IMR-90 (cell line): ENCODE results near the gene PACSIN2. TPM values are rescaled to one million over a fixed set of nuclear protein-coding genes. Genes with fewer than 3 reads are reported as not detected.

Source experiments
- ATAC-seq: fragments of 200-7000 bp; cut with Tn5 transposase; 2 replicates; pipeline ENCODE4 v1.9.1; 2020; ENCODE audit warnings: low read depth, mild to moderate bottlenecking, moderate library complexity
- BruUV-seq: library from RNA; stranded (reverse); fragments of 400-500 nt; replicated peaks from 2 replicates; lab custom pipeline; 2021; lab: Mats Ljungman, UMichigan
- CTCF ChIA-PET: fragments of 300-600 bp; formaldehyde crosslinking; extraction: SDS; loops from one replicate; lab custom pipeline; 2021; ENCODE audit warnings: antibody characterized with exemption; lab: Yijun Ruan, JAX
- POLR2A ChIA-PET: fragments of 300-600 bp; sonication (Branson Sonifier 250); formaldehyde crosslinking; loops from one replicate; lab custom pipeline; 2022; ENCODE audit warnings: antibody characterized with exemption; ENCODE audit not compliant: unreplicated experiment; lab: Charles Lee
- DNase-seq: peaks from one replicate; pipeline ENCODE4 v3.0.0; 2013
- H2AFZ ChIP-seq: replicated peaks from 2 replicates; pipeline ENCODE3; 2013; ENCODE audit warnings: low read length, mild to moderate bottlenecking; ENCODE audit not compliant: poor library complexity
- H2AK5ac ChIP-seq: 2 replicates; pipeline ENCODE4 v1.6.1; 2013; ENCODE audit warnings: low read depth, low read length, inconsistent platforms
- H2AK9ac ChIP-seq: replicated peaks from 2 replicates; pipeline ENCODE3; 2013; ENCODE audit warnings: mild to moderate bottlenecking, low read depth, low read length, moderate library complexity; ENCODE audit not compliant: poor library complexity
- H2BK120ac ChIP-seq: 2 replicates; pipeline ENCODE4 v1.6.1; 2013; ENCODE audit warnings: low read depth, low read length, inconsistent platforms
- H2BK15ac ChIP-seq: 3 replicates; pipeline ENCODE4 v1.6.1; 2013; ENCODE audit warnings: low read depth, low read length, inconsistent platforms
- H2BK20ac ChIP-seq: 2 replicates; pipeline ENCODE4 v1.6.1; 2013; ENCODE audit warnings: low read depth, mild to moderate bottlenecking, inconsistent platforms, low read length, moderate library complexity
- H2BK5ac ChIP-seq: 2 replicates; pipeline ENCODE4 v1.6.1; 2013; ENCODE audit warnings: mild to moderate bottlenecking, low read depth, low read length, inconsistent platforms; ENCODE audit not compliant: poor library complexity, severe bottlenecking
- H3K14ac ChIP-seq: replicated peaks from 2 replicates; pipeline ENCODE4 v1.6.1; 2013; ENCODE audit warnings: low read depth, low read length, inconsistent platforms
- H3K18ac ChIP-seq: 2 replicates; pipeline ENCODE4 v1.6.1; 2013; ENCODE audit warnings: low read depth, low read length, control low read depth
- H3K23ac ChIP-seq: 2 replicates; pipeline ENCODE4 v1.6.1; 2013; ENCODE audit warnings: low read depth, low read length, inconsistent platforms
- H3K27ac ChIP-seq: 2 replicates; pipeline ENCODE4 v1.5.1; 2013; ENCODE audit warnings: mild to moderate bottlenecking, control low read depth, low read length; ENCODE audit not compliant: insufficient read depth
- H3K27me3 ChIP-seq: 2 replicates; pipeline ENCODE4 v1.6.1; 2013; ENCODE audit warnings: low read length; ENCODE audit not compliant: control insufficient read depth, insufficient read depth
- H3K36me3 ChIP-seq: 2 replicates; pipeline ENCODE4 v1.6.1; 2013; ENCODE audit warnings: low read length, mixed read lengths; ENCODE audit not compliant: control insufficient read depth, insufficient read depth
- H3K4ac ChIP-seq: 2 replicates; pipeline ENCODE4 v1.6.1; 2013; ENCODE audit warnings: low read depth, low read length, inconsistent platforms
- H3K4me1 ChIP-seq: 2 replicates; pipeline ENCODE4 v1.6.1; 2013; ENCODE audit warnings: low read length, mixed read lengths; ENCODE audit not compliant: control insufficient read depth, insufficient read depth
- H3K4me2 ChIP-seq: 2 replicates; pipeline ENCODE4 v1.6.1; 2013; ENCODE audit warnings: low read depth, mild to moderate bottlenecking, control low read depth, low read length, moderate library complexity
- H3K4me3 ChIP-seq: 2 replicates; pipeline ENCODE4 v1.5.1; 2013; ENCODE audit warnings: low read depth, mild to moderate bottlenecking, control low read depth, low read length, moderate library complexity; ENCODE audit not compliant: insufficient read depth
- H3K56ac ChIP-seq: 2 replicates; pipeline ENCODE4 v1.6.1; 2013; ENCODE audit warnings: low read length, inconsistent platforms; ENCODE audit not compliant: insufficient read depth; ENCODE audit errors: extremely low read depth
- H3K79me1 ChIP-seq, 2 experiments: 2 replicates each; pipeline ENCODE4 v1.6.1; 2013; ENCODE audit warnings: low read length in 2 of 2, inconsistent platforms in 1 of 2, low read depth in 1 of 2
- H3K9ac ChIP-seq: 2 replicates; pipeline ENCODE4 v1.6.1; 2013; ENCODE audit warnings: low read depth, low read length, control low read depth
- H3K9me1 ChIP-seq: 2 replicates; pipeline ENCODE4 v1.6.1; 2013; ENCODE audit warnings: low read length, inconsistent platforms; ENCODE audit not compliant: insufficient read depth
- H3K9me3 ChIP-seq: 2 replicates; pipeline ENCODE4 v1.6.1; 2013; ENCODE audit warnings: low read length; ENCODE audit not compliant: control insufficient read depth, insufficient read depth
- H4K20me1 ChIP-seq: 2 replicates; pipeline ENCODE4 v1.6.1; 2013; ENCODE audit warnings: low read length, inconsistent platforms; ENCODE audit not compliant: insufficient read depth
- H4K5ac ChIP-seq: 2 replicates; pipeline ENCODE4 v1.6.1; 2013; ENCODE audit warnings: mild to moderate bottlenecking, low read depth, low read length, control low read depth
- H4K8ac ChIP-seq, 2 experiments: 2 replicates each; pipeline ENCODE4 v1.6.1; 2013; ENCODE audit warnings: low read depth in 2 of 2, low read length in 2 of 2, control low read depth in 1 of 2, inconsistent platforms in 1 of 2
- H4K91ac ChIP-seq: 2 replicates; pipeline ENCODE4 v1.6.1; 2013; ENCODE audit warnings: low read depth, low read length, inconsistent platforms; ENCODE audit not compliant: insufficient read depth
- BHLHE40 ChIP-seq: fragments of 150-350 bp; IDR thresholded peaks from 2 replicates; pipeline ENCODE4 v1.6.1; 2016; ENCODE audit warnings: mild to moderate bottlenecking, low read depth, low read length
- CTCF ChIP-seq: conservative IDR thresholded peaks from 2 replicates; pipeline ENCODE4 v1.5.1; 2012; ENCODE audit warnings: mild to moderate bottlenecking, low read depth, low read length, improper control_type of control experiment
- FOS ChIP-seq: fragments of 150-350 bp; IDR thresholded peaks from 2 replicates; pipeline ENCODE4 v1.6.1; 2016; ENCODE audit warnings: low read depth, low read length
- MAFK ChIP-seq: IDR thresholded peaks from 2 replicates; pipeline ENCODE4 v1.6.1; 2012; ENCODE audit warnings: low read depth, low read length, improper control_type of control experiment
- MAZ ChIP-seq: IDR thresholded peaks from 2 replicates; pipeline ENCODE4 v1.6.1; 2012; ENCODE audit warnings: low read depth, mild to moderate bottlenecking, low read length, improper control_type of control experiment, moderate library complexity, borderline replicate concordance
- NFE2L2 ChIP-seq: fragments of 150-350 bp; IDR thresholded peaks from 2 replicates; pipeline ENCODE4 v1.6.1; 2016; ENCODE audit warnings: low read depth, mild to moderate bottlenecking, low read length
- POLR2A ChIP-seq: IDR thresholded peaks from 2 replicates; pipeline ENCODE4 v1.6.1; 2012; ENCODE audit warnings: mild to moderate bottlenecking, low read depth, low read length
- RAD21 ChIP-seq: IDR thresholded peaks from 2 replicates; pipeline ENCODE4 v1.6.1; 2012; ENCODE audit warnings: low read length, improper control_type of control experiment
- RFX5 ChIP-seq: IDR thresholded peaks from 2 replicates; pipeline ENCODE4 v1.8.0; 2012; ENCODE audit warnings: low read depth, mild to moderate bottlenecking, low read length, moderate library complexity
- USF2 ChIP-seq: fragments of 150-350 bp; IDR thresholded peaks from 2 replicates; pipeline ENCODE4 v1.6.1; 2017; ENCODE audit warnings: mild to moderate bottlenecking, antibody characterized with exemption, low read length, low read depth
- WGBS, 2 experiments: methylation state at CpG; one replicate each; pipeline versions ENCODE4 v1.1.5 to v1.1.7; 2013; ENCODE audit warnings: missing lambda C conversion rate in 2 of 2; ENCODE audit not compliant: insufficient read length in 1 of 2; ENCODE audit errors: extremely low coverage in 2 of 2; 5-methylcytosine and 5-hydroxymethylcytosine counted together
- dilution Hi-C: fragments of 300-500 bp; cut with HindIII; formaldehyde crosslinking; loops from one replicate; pipeline ENCODE4 v1.14.3; 2018; ENCODE audit warnings: low sequenced_read_pairs; ENCODE audit not compliant: unreplicated experiment
- in situ Hi-C: fragments of 300-500 bp; cut with MboI; formaldehyde crosslinking; loops from 3 replicates; pipeline ENCODE4 v1.14.3; 2019; ENCODE audit warnings: low sequenced_read_pairs, inconsistent platforms, mixed read lengths
- intact Hi-C: fragments of 100-400 bp; cut with micrococcal nuclease; formaldehyde crosslinking; loops from 2 replicates; pipeline ENCODE4 v1.10.0; 2022
- polyA plus RNA-seq, 3 experiments: library from polyadenylated mRNA; depleted of rRNA; stranded (reverse); fragments of >200 nt; gene quantifications; 2 replicates each; pipeline ENCODE4 v1.2.3, GENCODE V29; 2012; ENCODE audit warnings: low replicate concordance in 1 of 3
- total RNA-seq: library from RNA; depleted of rRNA; stranded (reverse); fragments of >200 nt; gene quantifications from 2 replicates; pipeline ENCODE4 v1.2.3, GENCODE V29; 2012
- TF ChIP-seq, protein P1 (sequence below): fragments of 150-350 bp; IDR thresholded peaks from 2 replicates; pipeline ENCODE4 v1.6.1; 2016; ENCODE audit warnings: low read depth, mild to moderate bottlenecking, low read length, moderate library complexity, borderline replicate concordance

The PACSIN2 gene
- total and polyA plus RNA-seq, 2 of the 4 experiments (the other 2 are of a cell fraction): 85.0 to 118 TPM

DNA sequence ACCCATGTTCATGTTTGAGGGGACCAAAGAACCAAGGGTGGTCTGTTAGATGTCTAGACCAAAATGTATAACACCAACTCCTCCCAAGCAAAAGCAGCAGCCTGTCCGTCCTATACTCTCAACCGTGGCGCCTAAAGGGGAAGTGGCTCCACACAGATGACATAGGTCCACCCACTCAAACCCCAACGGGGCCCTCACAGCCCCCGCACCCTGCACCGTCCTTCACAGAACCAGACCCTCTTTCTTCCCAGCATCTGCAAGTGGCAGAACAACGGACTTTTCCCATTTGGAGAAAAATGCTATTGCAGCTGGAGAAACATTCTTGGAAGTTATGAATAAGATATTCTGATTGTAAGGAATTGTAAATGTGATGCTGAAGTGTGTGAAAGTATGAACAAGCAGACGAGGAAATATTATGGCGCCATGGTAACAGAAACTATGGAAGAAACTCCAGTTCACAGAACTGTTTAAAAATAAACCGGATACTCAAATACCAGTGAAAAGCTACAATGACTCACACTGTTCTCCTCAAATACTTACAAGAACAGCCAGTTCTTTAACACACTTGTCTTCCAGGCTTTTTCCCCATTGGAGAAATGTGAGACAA lies 81.4 kb downstream of the PACSIN2 start:
- Histone ChIP-seq H2BK5ac (peak overlapping the region; percentile 71), H3K56ac (peak overlapping the region; percentile 39; the same call in 1 of the 2 replicates), H4K91ac (peak overlapping the region; percentile 41), H3K4ac (peak overlapping the region; percentile 76), H4K5ac (no peak overlapping the region), H3K4me1 (peaks cover 48% of the 10 kb centered on the region), H2AFZ (peak overlapping the region; percentile 24), H3K4me2 (peak overlapping the region; percentile 76), H2BK20ac (peak overlapping the region; percentile 58), H2AK5ac (peak overlapping the region; percentile 76), H3K9ac (no peak overlapping the region), H2BK120ac (peak overlapping the region; percentile 59), H3K27ac (peak overlapping the region; percentile 68), H2BK15ac (peak overlapping the region; percentile 66; the same call in 2 of the 3 replicates), H3K18ac (peak overlapping the region; percentile 0; the same call in 1 of the 2 replicates), H3K27me3 (no peaks in the 10 kb centered on the region), H3K14ac (peak overlapping the region; percentile 72), H3K79me1 (peaks cover 45 to 90% of the 10 kb centered on the region in 2 experiments), H3K36me3 (no peaks in the 10 kb centered on the region), H4K8ac (peak overlapping the region in 1 of 2 experiments; percentile 31; a peak in 2 of 4 replicates), H3K4me3 (no peak overlapping the region), H3K9me1 (peaks cover 62% of the 10 kb centered on the region), H3K9me3 (no peaks in the 10 kb centered on the region), H2AK9ac (peak overlapping the region; percentile 21), H3K23ac (peak overlapping the region; percentile 51; the same call in 1 of the 2 replicates), H4K20me1 (peaks cover 66% of the 10 kb centered on the region)
- BruUV-seq: no TSS peak
- ChIA-PET POLR2A (no interaction called here), CTCF (no interaction called here)
- TF ChIP-seq RAD21 (0 out of 2 replicates have a peak, but pooled peaks have one; percentile 1), USF2 (no peak), CTCF (no peak), MAZ (no peak), MAFK (peak; percentile 20; the same call in 1 of the 2 replicates), BHLHE40 (peak; percentile 19; the same call in 1 of the 2 replicates), POLR2A (peak; percentile 15; the same call in 1 of the 2 replicates), RFX5 (no peak), FOS (peak; percentile 86), NFE2L2 (0 out of 2 replicates have a peak, but pooled peaks have one; percentile 14)
- TF ChIP-seq, protein P1, sequence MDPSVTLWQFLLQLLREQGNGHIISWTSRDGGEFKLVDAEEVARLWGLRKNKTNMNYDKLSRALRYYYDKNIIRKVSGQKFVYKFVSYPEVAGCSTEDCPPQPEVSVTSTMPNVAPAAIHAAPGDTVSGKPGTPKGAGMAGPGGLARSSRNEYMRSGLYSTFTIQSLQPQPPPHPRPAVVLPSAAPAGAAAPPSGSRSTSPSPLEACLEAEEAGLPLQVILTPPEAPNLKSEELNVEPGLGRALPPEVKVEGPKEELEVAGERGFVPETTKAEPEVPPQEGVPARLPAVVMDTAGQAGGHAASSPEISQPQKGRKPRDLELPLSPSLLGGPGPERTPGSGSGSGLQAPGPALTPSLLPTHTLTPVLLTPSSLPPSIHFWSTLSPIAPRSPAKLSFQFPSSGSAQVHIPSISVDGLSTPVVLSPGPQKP: no peak
- ATAC-seq: peak; percentile 84
- intact Hi-C loops: loop anchor here (5.0 kb wide), 1 partner anchor 79 kb away; no protein-coding TSS in a partner anchor
- DNase-seq: peak; percentile 97
- WGBS, 2 experiments: no CpG with 5 or more reads among the region's 10 CpGs
- in situ Hi-C loops: no loop called here
- dilution Hi-C loops: no loop called here
